Mammary epithelial cell (primary cell): ENCODE data around the gene NF2.

Source experiments
- CTCF ChIP-seq, 2 donors: IDR thresholded peaks in 1 of 2; conservative IDR thresholded peaks in 1 of 2; 2 replicates each; pipeline ENCODE4 v1.5.1; 2011 to 2012; ENCODE audit warnings: inconsistent platforms in 2 of 2, low read length in 2 of 2, mild to moderate bottlenecking in 2 of 2, control low read depth in 1 of 2, low read depth in 1 of 2; ENCODE audit not compliant: insufficient read depth in 1 of 2; ENCODE audit errors: extremely low read depth in 1 of 2
- EZH2 ChIP-seq: IDR thresholded peaks from 2 replicates; pipeline ENCODE4 v1.6.1; 2012; ENCODE audit warnings: low read length, inconsistent platforms, borderline replicate concordance

DNA sequence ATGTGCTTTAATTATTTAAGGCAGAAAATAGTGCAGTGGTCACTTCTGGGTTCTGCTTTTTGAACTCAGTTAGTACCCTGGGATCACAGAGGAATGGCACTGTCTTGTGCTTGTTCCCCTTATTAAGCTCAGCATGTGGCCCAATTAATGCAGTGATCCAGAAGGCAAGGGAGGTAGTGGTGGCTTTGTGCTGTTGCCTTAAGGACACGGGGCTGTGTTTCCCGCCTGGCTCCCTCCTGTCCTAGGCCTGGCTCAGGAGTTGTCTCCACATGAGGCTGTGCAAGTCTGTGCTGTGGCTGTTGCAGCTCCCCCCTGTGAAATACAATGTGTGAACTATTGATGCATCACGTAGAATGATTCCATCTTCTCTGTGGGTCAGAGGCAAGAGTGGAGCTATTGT is 67.2 kb downstream of the NF2 start:
- no peak for TF ChIP-seq CTCF (conservative IDR thresholded peaks at IDR 0.05 in 1 of 2, IDR thresholded peaks at IDR 0.05 in 1 of 2; ENCODE audit: extremely low read depth in 1 of 2, insufficient read depth in 1 of 2, low read depth in 1 of 2, low read length in 2 of 2)
- TF ChIP-seq EZH2 = no peak
